H1 (cell line): Measurements from ENCODE around the gene SMAD6. TPM values are rescaled to one million over a fixed set of nuclear protein-coding genes. Genes with fewer than 3 reads are reported as not detected.

Source experiments
- CTCF ChIA-PET: fragments of 300-600 bp; sonication (Branson Sonifier 250); formaldehyde crosslinking; loops from one replicate; lab custom pipeline; 2021; ENCODE audit not compliant: partially characterized antibody; lab: Charles Lee
- POLR2A ChIA-PET: fragments of 300-600 bp; sonication (Branson Sonifier 250); formaldehyde crosslinking; loops from one replicate; lab custom pipeline; 2021; ENCODE audit warnings: inconsistent platforms; ENCODE audit not compliant: partially characterized antibody; lab: Charles Lee
- DNase-seq, 2 experiments: peaks; one replicate each; pipeline versions ENCODE4 v3.0.0 to v3.0.0-alpha.2; 2010 to 2022; ENCODE audit warnings: low spot score in 2 of 2, low read depth in 1 of 2, mixed read lengths in 1 of 2
- FAIRE-seq: peaks from 2 replicates; lab custom pipeline; 2011; peaks lifted over from hg19 to GRCh38; lab: Jason Lieb, UNC
- H2AFZ ChIP-seq: 2 replicates; pipeline ENCODE4 v1.8.1; 2012; ENCODE audit warnings: low read length, inconsistent platforms
- H2AK5ac ChIP-seq: 2 replicates; pipeline ENCODE4 v1.6.1; 2013; ENCODE audit warnings: low read depth, low read length
- H2BK120ac ChIP-seq: replicated peaks from 2 replicates; pipeline ENCODE3; 2013; ENCODE audit warnings: low read depth, low read length, inconsistent platforms
- H2BK12ac ChIP-seq: 2 replicates; pipeline ENCODE4 v1.6.1; 2013; ENCODE audit warnings: low read depth, low read length
- H2BK15ac ChIP-seq: 2 replicates; pipeline ENCODE4 v1.6.1; 2013; ENCODE audit warnings: low read length
- H2BK20ac ChIP-seq: 2 replicates; pipeline ENCODE4 v1.6.1; 2013; ENCODE audit warnings: low read length
- H2BK5ac ChIP-seq: 2 replicates; pipeline ENCODE4 v1.6.1; 2013; ENCODE audit warnings: low read depth, low read length
- H3K14ac ChIP-seq: 2 replicates; pipeline ENCODE4 v1.6.1; 2013; ENCODE audit warnings: inconsistent platforms; ENCODE audit not compliant: insufficient read length
- H3K18ac ChIP-seq: 2 replicates; pipeline ENCODE4 v1.6.1; 2013; ENCODE audit warnings: low read length; ENCODE audit errors: extremely low read depth
- H3K23ac ChIP-seq: 2 replicates; pipeline ENCODE4 v1.6.1; 2013; ENCODE audit warnings: inconsistent platforms; ENCODE audit not compliant: insufficient read length
- H3K23me2 ChIP-seq: 2 replicates; pipeline ENCODE4 v1.6.1; 2013; ENCODE audit warnings: low read depth, low read length
- H3K27ac ChIP-seq: 2 replicates; pipeline ENCODE4 v1.6.1; 2011; ENCODE audit warnings: low read depth, low read length, inconsistent platforms
- H3K27me3 ChIP-seq, 4 experiments: replicated peaks in 1 of 4; 1 replicate in 1 of 4; 2 replicates in 3 of 4; pipeline versions ENCODE4 v1.6.1 to v1.8.1; 2011 to 2013; ENCODE audit warnings: low read length in 3 of 4, mild to moderate bottlenecking in 3 of 4, inconsistent platforms in 2 of 4, mixed read lengths in 2 of 4, moderate library complexity in 1 of 4; ENCODE audit not compliant: control insufficient read depth in 3 of 4, insufficient read depth in 3 of 4; ENCODE audit errors: extremely low read depth in 1 of 4
- H3K36me3 ChIP-seq, 4 experiments: 2 replicates each; pipeline versions ENCODE4 v1.6.1 to v1.8.1; 2011 to 2013; ENCODE audit warnings: mild to moderate bottlenecking in 4 of 4, low read length in 3 of 4, moderate library complexity in 2 of 4, control low read depth in 1 of 4, inconsistent platforms in 1 of 4; ENCODE audit not compliant: insufficient read depth in 4 of 4, control insufficient read depth in 2 of 4
- H3K4ac ChIP-seq: replicated peaks from 2 replicates; pipeline ENCODE3; 2013; ENCODE audit warnings: low read length, low read depth, mixed read lengths, inconsistent platforms; ENCODE audit not compliant: insufficient read length
- H3K4me1 ChIP-seq, 4 experiments: replicated peaks in 1 of 4; 1 replicate in 1 of 4; 2 replicates in 3 of 4; pipeline versions ENCODE4 v1.6.1 to v1.8.1; 2011 to 2013; ENCODE audit warnings: low read length in 3 of 4, inconsistent platforms in 2 of 4, mixed read lengths in 1 of 4; ENCODE audit not compliant: insufficient read depth in 4 of 4, control insufficient read depth in 3 of 4
- H3K4me2 ChIP-seq, 2 experiments: 2 replicates each; pipeline versions ENCODE4 v1.6.1 to v1.8.1; 2011 to 2013; ENCODE audit warnings: low read depth in 2 of 2, low read length in 2 of 2, control low read depth in 1 of 2, inconsistent platforms in 1 of 2, mild to moderate bottlenecking in 1 of 2; ENCODE audit not compliant: insufficient read depth in 1 of 2
- H3K4me3 ChIP-seq, 4 experiments: fragments of 200-600, 300-600 bp in 1 of 4; sonication (generic), shearing (Covaris generic), sonication (Bioruptor Twin) in 1 of 4; 2 replicates each; pipeline versions ENCODE4 v1.5.1 to v1.8.1; 2011 to 2016; ENCODE audit warnings: low read length in 4 of 4, low read depth in 3 of 4, control low read depth in 2 of 4, inconsistent platforms in 2 of 4, mild to moderate bottlenecking in 2 of 4, mixed read lengths in 1 of 4, moderate library complexity in 1 of 4; ENCODE audit not compliant: insufficient read depth in 2 of 4; ENCODE audit errors: extremely low read depth in 1 of 4
- H3K56ac ChIP-seq: replicated peaks from 2 replicates; pipeline ENCODE3; 2013; ENCODE audit warnings: low read depth, mild to moderate bottlenecking, mixed read lengths, low read length, inconsistent platforms; ENCODE audit not compliant: insufficient read length
- H3K79me1 ChIP-seq: 2 replicates; pipeline ENCODE4 v1.6.1; 2013; ENCODE audit warnings: low read depth, low read length, control low read depth
- H3K79me2 ChIP-seq, 2 experiments: 2 replicates each; pipeline versions ENCODE4 v1.6.1 to v1.8.1; 2012 to 2013; ENCODE audit warnings: low read length in 2 of 2, mild to moderate bottlenecking in 2 of 2, inconsistent platforms in 1 of 2; ENCODE audit not compliant: insufficient read depth in 2 of 2, control insufficient read depth in 1 of 2
- H3K9ac ChIP-seq, 4 experiments: replicated peaks in 1 of 4; 1 replicate in 1 of 4; 2 replicates in 3 of 4; pipeline versions ENCODE4 v1.6.1 to v1.8.1; 2011 to 2013; ENCODE audit warnings: low read depth in 3 of 4, low read length in 3 of 4, control low read depth in 2 of 4, mild to moderate bottlenecking in 2 of 4, moderate library complexity in 2 of 4, inconsistent platforms in 1 of 4; ENCODE audit errors: extremely low read depth in 1 of 4
- H3K9me3 ChIP-seq, 2 experiments: 2 replicates each; pipeline versions ENCODE4 v1.6.1 to v1.8.1; 2012 to 2013; ENCODE audit warnings: mild to moderate bottlenecking in 2 of 2, moderate library complexity in 2 of 2, control low read depth in 1 of 2, inconsistent platforms in 1 of 2, low read depth in 1 of 2, low read length in 1 of 2, mixed read lengths in 1 of 2; ENCODE audit not compliant: insufficient read depth in 2 of 2
- H4K20me1 ChIP-seq, 2 experiments: replicated peaks in 1 of 2; 2 replicates each; pipeline versions ENCODE3 to v1.8.1; 2011 to 2013; ENCODE audit warnings: inconsistent platforms in 2 of 2, low read length in 2 of 2, mild to moderate bottlenecking in 1 of 2; ENCODE audit not compliant: insufficient read depth in 2 of 2, control insufficient read depth in 1 of 2
- H4K5ac ChIP-seq: 2 replicates; pipeline ENCODE4 v1.6.1; 2013; ENCODE audit warnings: low read length, low read depth, mixed read lengths, inconsistent platforms; ENCODE audit not compliant: insufficient read length
- H4K8ac ChIP-seq: 2 replicates; pipeline ENCODE4 v1.8.0; 2013; ENCODE audit warnings: mild to moderate bottlenecking, moderate library complexity, low read length, inconsistent platforms; ENCODE audit not compliant: insufficient read depth; ENCODE audit errors: extremely low read depth
- H4K91ac ChIP-seq: replicated peaks from 2 replicates; pipeline ENCODE3; 2013; ENCODE audit warnings: low read length, mixed read lengths, inconsistent platforms; ENCODE audit not compliant: insufficient read length
- EGR1 ChIP-seq: IDR thresholded peaks from 2 replicates; pipeline ENCODE4 v1.6.1; 2011; ENCODE audit warnings: low read depth, low read length, borderline replicate concordance
- JUN ChIP-seq: IDR thresholded peaks from 2 replicates; pipeline ENCODE4 v1.6.1; 2011; ENCODE audit warnings: low read depth, mild to moderate bottlenecking, improper control_type of control experiment, low read length
- MAFK ChIP-seq: IDR thresholded peaks from 2 replicates; pipeline ENCODE4 v1.6.1; 2012; ENCODE audit warnings: low read depth, mild to moderate bottlenecking, improper control_type of control experiment, low read length
- NRF1 ChIP-seq: IDR thresholded peaks from 2 replicates; pipeline ENCODE4 v1.6.1; 2011; ENCODE audit warnings: mild to moderate bottlenecking, low read depth, low read length, improper control_type of control experiment
- RFX5 ChIP-seq: IDR thresholded peaks from 2 replicates; pipeline ENCODE4 v1.6.1; 2011; ENCODE audit warnings: low read depth, low read length, improper control_type of control experiment, borderline replicate concordance
- RXRA ChIP-seq: IDR thresholded peaks from 2 replicates; pipeline ENCODE4 v1.6.1; 2011; ENCODE audit warnings: low read depth, mild to moderate bottlenecking, low read length, moderate library complexity; ENCODE audit not compliant: insufficient read depth
- SIN3A ChIP-seq, 2 experiments: IDR thresholded peaks in 1 of 2; conservative IDR thresholded peaks in 1 of 2; 2 replicates each; pipeline ENCODE4 v1.6.1; 2011 to 2012; ENCODE audit warnings: low read length in 2 of 2, improper control_type of control experiment in 1 of 2, low read depth in 1 of 2, mild to moderate bottlenecking in 1 of 2
- SP2 ChIP-seq: IDR thresholded peaks from 2 replicates; pipeline ENCODE4 v1.6.1; 2012; ENCODE audit warnings: mild to moderate bottlenecking, low read length, inconsistent platforms
- SUZ12 ChIP-seq: fragments of 200-600 bp; sonication (generic); IDR thresholded peaks from 2 replicates; pipeline ENCODE4 v1.6.1; 2012; ENCODE audit warnings: mild to moderate bottlenecking, inconsistent platforms, low read length, moderate library complexity, mixed read lengths
- YY1 ChIP-seq: IDR thresholded peaks from 2 replicates; pipeline ENCODE4 v1.6.1; 2011; ENCODE audit warnings: low read depth, mild to moderate bottlenecking, low read length
- ZNF274 ChIP-seq: IDR thresholded peaks from 2 replicates; pipeline ENCODE4 v1.7.0; 2012; ENCODE audit warnings: low read length, borderline replicate concordance; ENCODE audit errors: extremely low read depth
- WGBS, 2 experiments: shearing (Covaris generic) in 1 of 2; methylation state at CpG; one replicate each; pipeline versions ENCODE4 v1.1.6 to v1.1.7; 2013 to 2015; ENCODE audit warnings: low lambda C conversion rate in 2 of 2, mixed read lengths in 2 of 2, inconsistent platforms in 1 of 2, low coverage in 1 of 2, missing lambda C conversion rate in 1 of 2; ENCODE audit not compliant: insufficient replicate concordance in 2 of 2, insufficient coverage in 1 of 2, insufficient read length in 1 of 2; ENCODE audit errors: extremely low coverage in 1 of 2, missing lambda C conversion rate in 1 of 2; 5-methylcytosine and 5-hydroxymethylcytosine counted together
- polyA plus RNA-seq, 7 experiments: library from polyadenylated mRNA; depleted of rRNA in 3 of 7; stranded (reverse) in 5 of 7; unstranded in 2 of 7; fragments of >200 nt in 5 of 7; fragments of 200-250 nt in 2 of 7; gene quantifications; 1 replicate in 5 of 7; 2 replicates in 1 of 7; 4 replicates in 1 of 7; pipeline versions ENCODE4 v1.2.1 to v1.2.3, GENCODE V29; 2011 to 2013; ENCODE audit warnings: missing spikeins in 2 of 7, mixed read lengths in 2 of 7
- total RNA-seq: library from RNA; stranded (reverse); fragmentation: NEBNext Ultra II Directional; extraction: Animal tissue kit (Norgen Biotek cat#: 25700); gene quantifications from 2 replicates; pipeline ENCODE4 v1.2.1, GENCODE V29; 2021

Gene SMAD6
- total and polyA plus RNA-seq, 2 of the 8 experiments (the other 6 are each of a cell fraction or from before 2014, with no cell fraction given), result 1.8 to 7.0 TPM

DNA sequence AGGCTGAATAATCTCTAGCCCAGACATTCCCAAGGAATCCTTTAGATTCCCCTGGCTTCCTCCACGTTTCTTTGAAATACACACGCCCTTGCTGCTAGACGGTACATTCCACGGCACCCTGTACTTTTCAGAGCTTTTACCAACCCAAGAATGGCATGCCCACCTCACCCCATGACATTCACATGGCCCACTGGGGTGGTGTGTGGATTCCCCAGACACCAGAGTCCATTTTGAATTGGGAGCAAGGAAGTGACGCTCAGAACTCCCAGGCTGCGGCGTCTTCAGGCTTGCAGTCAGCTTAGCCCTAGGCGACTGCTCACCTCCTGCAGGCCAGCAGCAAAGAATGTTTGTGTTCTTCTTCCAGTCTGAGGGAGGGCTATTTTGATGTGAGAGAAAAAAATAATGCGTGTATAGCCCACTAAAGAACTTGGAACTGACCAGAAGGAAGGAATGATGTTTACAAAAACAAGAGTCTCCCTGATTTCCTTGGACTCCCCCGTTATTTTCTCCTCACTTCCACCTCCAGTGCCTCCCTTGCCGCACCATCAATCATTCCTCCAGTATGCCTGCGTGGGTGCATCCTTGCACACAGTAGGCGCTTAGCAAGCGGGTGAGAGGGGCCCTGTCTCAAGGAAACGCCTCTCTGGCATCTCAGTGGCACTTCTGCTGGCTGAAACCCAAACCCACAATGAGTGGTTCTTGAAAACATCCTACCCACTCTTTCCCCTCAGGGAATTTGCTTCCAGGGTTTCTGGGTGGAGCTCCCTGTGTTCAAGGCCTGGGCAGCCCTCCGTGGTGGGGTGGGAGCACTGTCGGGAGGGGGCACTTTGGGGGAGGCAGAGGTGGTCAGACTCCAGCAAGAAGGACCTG lies 59.9 kb downstream of the SMAD6 start:
- no peak overlapping the region for H2BK5ac ChIP-seq
- H4K91ac ChIP-seq, result no peak overlapping the region
- H3K4me3 ChIP-seq, result no peak overlapping the region
- H3K4me2 ChIP-seq, result no peak overlapping the region
- no peak overlapping the region for H3K56ac ChIP-seq
- no peak for FAIRE-seq
- no peak overlapping the region for H3K23ac ChIP-seq
- 91% methylated on average over 17 of the region's 17 CpGs; no CpG with 5 or more reads in 1 of the 2 experiments for WGBS, 2 experiments
- H3K27ac ChIP-seq, result no peak overlapping the region
- H3K23me2 ChIP-seq, result no peaks in the 10 kb centered on the region
- no peak overlapping the region for H3K9ac ChIP-seq
- H4K5ac ChIP-seq, result no peak overlapping the region
- TF ChIP-seq JUN (no peak), SUZ12 (no peak), NRF1 (no peak), RXRA (no peak), ZNF274 (no peak), YY1 (no peak), RFX5 (no peak), SP2 (no peak), MAFK (no peak), EGR1 (no peak), SIN3A (conservative IDR thresholded peaks at IDR 0.05 in 1 of 2, IDR thresholded peaks at IDR 0.05 in 1 of 2; ENCODE audit: low read depth in 1 of 2, low read length in 2 of 2) (no peak)
- no peaks in the 10 kb centered on the region for H3K79me2 ChIP-seq
- H3K36me3 ChIP-seq, result no peaks in the 10 kb centered on the region
- no peak overlapping the region for H3K18ac ChIP-seq
- H2AFZ ChIP-seq, result no peak overlapping the region
- H4K8ac ChIP-seq, result no peak overlapping the region
- H3K9me3 ChIP-seq, result no peaks in the 10 kb centered on the region
- no peak overlapping the region for H2BK20ac ChIP-seq
- H2BK15ac ChIP-seq, result no peak overlapping the region
- no peak overlapping the region for H3K14ac ChIP-seq
- DNase-seq, result no peak
- H3K79me1 ChIP-seq, result no peaks in the 10 kb centered on the region
- no peak overlapping the region for H2BK120ac ChIP-seq
- POLR2A ChIA-PET, result interaction anchor here (0.6 to 1.6 kb wide), 4 partner anchors 10 to 996 kb away, joined by 3 to 9 read pairs (median 4); no protein-coding TSS in a partner anchor
- no peak overlapping the region for H2AK5ac ChIP-seq
- no peaks in the 10 kb centered on the region for H3K27me3 ChIP-seq
- CTCF ChIA-PET, result interaction anchor here (0.5 to 3.2 kb wide), 9 partner anchors 9 to 224 kb away, joined by 3 to 13 read pairs (median 3); no protein-coding TSS in a partner anchor
- no peak overlapping the region for H2BK12ac ChIP-seq
- no peak overlapping the region for H3K4ac ChIP-seq
- H4K20me1 ChIP-seq, result no peaks in the 10 kb centered on the region
- peaks cover 0 to 4% (median 2%) of the 10 kb centered on the region in 4 experiments; a peak in 3 of 7 replicates for H3K4me1 ChIP-seq
